WTC11 (cell line): ENCODE results near the gene FRMD5.

Source experiments
- CTCF ChIP-seq: fragments of 200-600 bp; IDR thresholded peaks from 2 replicates; pipeline ENCODE4 v1.8.0; 2022; ENCODE audit warnings: antibody characterized with exemption
- E2F1 ChIP-seq: sonication (generic); formaldehyde crosslinking; IDR thresholded peaks from 2 replicates; pipeline ENCODE4 v1.8.0; 2022; ENCODE audit warnings: mild to moderate bottlenecking, missing genetic modification reagents
- FOXK1 ChIP-seq: sonication (generic); formaldehyde crosslinking; IDR thresholded peaks from 2 replicates; pipeline ENCODE4 v1.8.0; 2022; ENCODE audit warnings: mild to moderate bottlenecking, moderate library complexity, missing genetic modification reagents
- MYBL2 ChIP-seq: sonication (generic); formaldehyde crosslinking; IDR thresholded peaks from 2 replicates; pipeline ENCODE4 v1.8.1; 2023; ENCODE audit warnings: mild to moderate bottlenecking, moderate library complexity, missing genetic modification reagents
- NFYB ChIP-seq: sonication (generic); formaldehyde crosslinking; conservative IDR thresholded peaks from 2 replicates; pipeline ENCODE4 v1.8.0; 2022; ENCODE audit warnings: low read depth, missing genetic modification reagents
- NR3C1 ChIP-seq: sonication (generic); formaldehyde crosslinking; conservative IDR thresholded peaks from 2 replicates; pipeline ENCODE4 v1.8.1; 2023; ENCODE audit warnings: low read depth, mild to moderate bottlenecking, missing genetic modification reagents

GRCh38 chr15:44029940-44030568, 165.0 kb downstream of the FRMD5 start:
- TF ChIP-seq CTCF (no peak), MYBL2 (CRISPR knock-in tag) (no peak), NFYB (CRISPR knock-in tag) (no peak), E2F1 (CRISPR knock-in tag) (no peak), FOXK1 (CRISPR knock-in tag) (no peak), NR3C1 (CRISPR knock-in tag) (no peak)
